KG1 (cell line): ENCODE results near the gene COMMD1.
"Not testable (repeated sequence)": the region's sequence is repeated elsewhere in the genome, so short reads cannot be mapped to it uniquely, and the experiment has no call there.

Experiments used
- DNase-seq: peaks from one replicate; lab custom pipeline; 2025; lab: John Stamatoyannopoulos, UW

Gene COMMD1

GRCh38 chr2:62074233-62074632, 168.8 kb downstream of the COMMD1 start:
- DNase-seq = no peak

GRCh38 chr2:62076980-62077638, 171.6 kb downstream of the COMMD1 start:
- no peak for DNase-seq

- no peak for DNase-seq
Measured at GRCh38 chr2:62084801-62085200, 179.3 kb downstream of the COMMD1 start.

GRCh38 chr2:62089658-62090057, 184.2 kb downstream of the COMMD1 start:
- DNase-seq = no peak

GRCh38 chr2:62091471-62091870, 186.0 kb downstream of the COMMD1 start:
- no peak for DNase-seq

GRCh38 chr2:62099050-62099449, 193.6 kb downstream of the COMMD1 start:
- DNase-seq = no peak

GRCh38 chr2:62099523-62100175, 194.2 kb downstream of the COMMD1 start:
- no peak for DNase-seq

GRCh38 chr2:62101886-62102285, 196.4 kb downstream of the COMMD1 start:
- no peak for DNase-seq

GRCh38 chr2:62102402-62102920, 197.0 kb downstream of the COMMD1 start:
- DNase-seq = no peak

GRCh38 chr2:62109554-62109953, 204.1 kb downstream of the COMMD1 start:
- DNase-seq = no peak

GRCh38 chr2:62110415-62111025, 205.0 kb downstream of the COMMD1 start:
- no peak for DNase-seq

- DNase-seq = no peak
Measured at GRCh38 chr2:62112179-62112578, 206.7 kb downstream of the COMMD1 start.

GRCh38 chr2:62114564-62114963, 209.1 kb downstream of the COMMD1 start:
- no peak for DNase-seq

- no peak for DNase-seq
Measured at GRCh38 chr2:62116983-62117382, 211.5 kb downstream of the COMMD1 start.

GRCh38 chr2:62118160-62118559, 212.7 kb downstream of the COMMD1 start:
- no peak for DNase-seq

- no peak for DNase-seq
Measured at GRCh38 chr2:62119311-62119974, 214.0 kb downstream of the COMMD1 start.

- DNase-seq = not testable (repeated sequence)
Measured at GRCh38 chr2:62126239-62126638, 220.8 kb downstream of the COMMD1 start.

- no peak for DNase-seq
Measured at GRCh38 chr2:62133320-62133823, 227.9 kb downstream of the COMMD1 start.

GRCh38 chr2:62136956-62137830, 231.7 kb downstream of the COMMD1 start:
- DNase-seq = no peak

- no peak for DNase-seq
Measured at GRCh38 chr2:62140426-62141141, 235.1 kb downstream of the COMMD1 start.
